ENCODE measurements around the gene KAZN.

KAZN gene

GRCh38 chr1:14631421-14631820, 32.9 kb downstream of the KAZN start:
- Histone ChIP-seq H3K4me2 (ENCODE audit: low read length) (no peak overlapping the region), H3K36me3 (ENCODE audit: control insufficient read depth, low read length) (no peaks in the 10 kb centered on the region), H3K27ac (ENCODE audit: low read depth, low read length) (no peak overlapping the region), H4K20me1 (ENCODE audit: control insufficient read depth, insufficient read depth, low read depth, low read length) (no peaks in the 10 kb centered on the region), H3K9me2 (replicated peaks; ENCODE audit: control insufficient read depth, low read length) (no peaks in the 10 kb centered on the region), H3K79me2 (ENCODE audit: control insufficient read depth, low read length) (no peaks in the 10 kb centered on the region), H3K9me3 (ENCODE audit: control insufficient read depth, insufficient read depth, low read length) (no peaks in the 10 kb centered on the region), H3K4me1 (ENCODE audit: control insufficient read depth, low read length) (peaks cover 7% of the 10 kb centered on the region), H3F3A (ENCODE audit: control insufficient read depth, insufficient read depth) (no peaks in the 10 kb centered on the region), H3K27me3 (ENCODE audit: control insufficient read depth, low read length) (no peaks in the 10 kb centered on the region), H3K4me3 (ENCODE audit: low read length) (no peak overlapping the region)
- no peak for TF ChIP-seq CTCF (IDR thresholded peaks at IDR 0.05; ENCODE audit: low read depth, low read length, poor library complexity, severe bottlenecking)
- TF ChIP-seq EZH2phosphoT487 (IDR thresholded peaks at IDR 0.05; ENCODE audit: borderline replicate concordance, low read length): no peak

- H3K4me1 ChIP-seq (ENCODE audit: control insufficient read depth, low read length): peaks cover 7% of the 10 kb centered on the region
- H3K27ac ChIP-seq (ENCODE audit: low read depth, low read length): no peak overlapping the region
- no peaks in the 10 kb centered on the region for H3F3A ChIP-seq (ENCODE audit: control insufficient read depth, insufficient read depth)
- no peaks in the 10 kb centered on the region for H3K79me2 ChIP-seq (ENCODE audit: control insufficient read depth, low read length)
- TF ChIP-seq EZH2phosphoT487 (IDR thresholded peaks at IDR 0.05; ENCODE audit: borderline replicate concordance, low read length) (no peak), CTCF (IDR thresholded peaks at IDR 0.05; ENCODE audit: low read depth, low read length, poor library complexity, severe bottlenecking) (no peak)
- H3K9me3 ChIP-seq (ENCODE audit: control insufficient read depth, insufficient read depth, low read length): no peaks in the 10 kb centered on the region
- H3K27me3 ChIP-seq (ENCODE audit: control insufficient read depth, low read length): no peaks in the 10 kb centered on the region
- H3K9me2 ChIP-seq (replicated peaks; ENCODE audit: control insufficient read depth, low read length): no peaks in the 10 kb centered on the region
- H3K36me3 ChIP-seq (ENCODE audit: control insufficient read depth, low read length): no peaks in the 10 kb centered on the region
- no peak overlapping the region for H3K4me3 ChIP-seq (ENCODE audit: low read length)
- no peaks in the 10 kb centered on the region for H4K20me1 ChIP-seq (ENCODE audit: control insufficient read depth, insufficient read depth, low read depth, low read length)
- H3K4me2 ChIP-seq (ENCODE audit: low read length): no peak overlapping the region
Observed at GRCh38 chr1:14634486-14634885, 36.0 kb downstream of the KAZN start.

GRCh38 chr1:14635421-14635820, 36.9 kb downstream of the KAZN start:
- H3K79me2 ChIP-seq (ENCODE audit: control insufficient read depth, low read length): no peaks in the 10 kb centered on the region
- no peaks in the 10 kb centered on the region for H3F3A ChIP-seq (ENCODE audit: control insufficient read depth, insufficient read depth)
- H3K9me3 ChIP-seq (ENCODE audit: control insufficient read depth, insufficient read depth, low read length): no peaks in the 10 kb centered on the region
- H3K4me2 ChIP-seq (ENCODE audit: low read length): no peak overlapping the region
- TF ChIP-seq CTCF (IDR thresholded peaks at IDR 0.05; ENCODE audit: low read depth, low read length, poor library complexity, severe bottlenecking): no peak
- no peak for TF ChIP-seq EZH2phosphoT487 (IDR thresholded peaks at IDR 0.05; ENCODE audit: borderline replicate concordance, low read length)
- no peaks in the 10 kb centered on the region for H3K36me3 ChIP-seq (ENCODE audit: control insufficient read depth, low read length)
- no peaks in the 10 kb centered on the region for H3K27me3 ChIP-seq (ENCODE audit: control insufficient read depth, low read length)
- H4K20me1 ChIP-seq (ENCODE audit: control insufficient read depth, insufficient read depth, low read depth, low read length): no peaks in the 10 kb centered on the region
- H3K9me2 ChIP-seq (replicated peaks; ENCODE audit: control insufficient read depth, low read length): no peaks in the 10 kb centered on the region
- H3K27ac ChIP-seq (ENCODE audit: low read depth, low read length): no peak overlapping the region
- no peak overlapping the region for H3K4me3 ChIP-seq (ENCODE audit: low read length)
- peaks cover 7% of the 10 kb centered on the region for H3K4me1 ChIP-seq (ENCODE audit: control insufficient read depth, low read length)
